H1 (cell line): Measurements from ENCODE around the gene DELE1. TPM values are rescaled to one million over a fixed set of nuclear protein-coding genes. Genes with fewer than 3 reads are reported as not detected.

ENCODE experiments used
- CHD1 ChIP-seq: IDR thresholded peaks from 2 replicates; pipeline ENCODE4 v1.6.1; 2012; ENCODE audit warnings: low read depth, low read length, improper control_type of control experiment
- HDAC6 ChIP-seq: IDR thresholded peaks from one replicate; pipeline ENCODE4 v1.7.1; 2012; ENCODE audit warnings: low read depth, mild to moderate bottlenecking, inconsistent platforms, low read length, moderate library complexity
- NANOG ChIP-seq: IDR thresholded peaks from 2 replicates; pipeline ENCODE4 v1.6.1; 2011; ENCODE audit warnings: low read length, low read depth, mild to moderate bottlenecking, inconsistent platforms; ENCODE audit not compliant: insufficient read depth, poor library complexity, severe bottlenecking
- PHF8 ChIP-seq: fragments of 200-600 bp; sonication (generic); conservative IDR thresholded peaks from 2 replicates; pipeline ENCODE4 v1.7.1; 2012; ENCODE audit warnings: low read depth, mild to moderate bottlenecking, inconsistent platforms, low read length, moderate library complexity
- POLR2A ChIP-seq, 2 experiments: IDR thresholded peaks; 1 replicate in 1 of 2; 2 replicates in 1 of 2; pipeline ENCODE4 v1.6.1; 2011; ENCODE audit warnings: low read depth in 2 of 2, low read length in 2 of 2, mild to moderate bottlenecking in 2 of 2; ENCODE audit errors: control extremely low read depth in 1 of 2
- RAD21 ChIP-seq, 2 experiments: IDR thresholded peaks in 1 of 2; conservative IDR thresholded peaks in 1 of 2; 2 replicates each; pipeline ENCODE4 v1.6.1; 2011; ENCODE audit warnings: low read depth in 2 of 2, low read length in 2 of 2, improper control_type of control experiment in 1 of 2, inconsistent platforms in 1 of 2, mild to moderate bottlenecking in 1 of 2, moderate library complexity in 1 of 2
- TBP ChIP-seq: IDR thresholded peaks from 2 replicates; pipeline ENCODE4 v1.6.1; 2011; ENCODE audit warnings: low read depth, low read length, improper control_type of control experiment
- polyA plus RNA-seq, 7 experiments: library from polyadenylated mRNA; depleted of rRNA in 3 of 7; stranded (reverse) in 5 of 7; unstranded in 2 of 7; fragments of >200 nt in 5 of 7; fragments of 200-250 nt in 2 of 7; gene quantifications; 1 replicate in 5 of 7; 2 replicates in 1 of 7; 4 replicates in 1 of 7; pipeline versions ENCODE4 v1.2.1 to v1.2.3, GENCODE V29; 2011 to 2013; ENCODE audit warnings: missing spikeins in 2 of 7, mixed read lengths in 2 of 7
- total RNA-seq: library from RNA; stranded (reverse); fragmentation: NEBNext Ultra II Directional; extraction: Animal tissue kit (Norgen Biotek cat#: 25700); gene quantifications from 2 replicates; pipeline ENCODE4 v1.2.1, GENCODE V29; 2021
- TF ChIP-seq, protein P1 (sequence below): IDR thresholded peaks from 2 replicates; pipeline ENCODE4 v1.6.1; 2011; ENCODE audit warnings: low read length, improper control_type of control experiment

The DELE1 gene
- total and polyA plus RNA-seq, 2 of the 8 experiments (the other 6 are each of a cell fraction or from before 2014, with no cell fraction given) = 61.4 to 114 TPM

DNA sequence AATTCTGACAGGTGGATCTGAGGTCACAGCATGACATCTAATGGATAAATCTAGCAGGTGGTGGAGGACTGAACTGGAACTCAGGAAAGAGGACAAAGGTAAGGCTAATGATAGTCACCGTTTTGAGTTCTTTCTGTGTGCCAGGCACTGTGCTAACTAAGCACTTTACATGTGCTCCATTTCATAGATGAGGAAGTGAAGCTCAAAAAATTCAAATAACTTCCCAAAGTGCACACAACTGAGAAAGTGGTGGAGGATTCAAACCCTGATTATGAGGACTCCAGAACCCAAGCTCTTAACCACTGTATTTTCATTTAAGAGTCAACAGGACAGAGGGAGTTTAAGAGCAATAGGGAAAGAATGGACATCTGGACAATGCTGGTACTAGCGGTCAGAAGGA is 7.1 kb upstream of the DELE1 start (continued):
- TF ChIP-seq POLR2A (IDR thresholded peaks at IDR 0.05; ENCODE audit: control extremely low read depth in 1 of 2, low read depth in 2 of 2, low read length in 2 of 2) (no peak), PHF8 (no peak), NANOG (no peak), RAD21 (IDR thresholded peaks at IDR 0.05 in 1 of 2, conservative IDR thresholded peaks at IDR 0.05 in 1 of 2; ENCODE audit: low read depth in 2 of 2, low read length in 2 of 2) (no peak), TBP (no peak), CHD1 (no peak), HDAC6 (no peak)
- TF ChIP-seq, protein P1, sequence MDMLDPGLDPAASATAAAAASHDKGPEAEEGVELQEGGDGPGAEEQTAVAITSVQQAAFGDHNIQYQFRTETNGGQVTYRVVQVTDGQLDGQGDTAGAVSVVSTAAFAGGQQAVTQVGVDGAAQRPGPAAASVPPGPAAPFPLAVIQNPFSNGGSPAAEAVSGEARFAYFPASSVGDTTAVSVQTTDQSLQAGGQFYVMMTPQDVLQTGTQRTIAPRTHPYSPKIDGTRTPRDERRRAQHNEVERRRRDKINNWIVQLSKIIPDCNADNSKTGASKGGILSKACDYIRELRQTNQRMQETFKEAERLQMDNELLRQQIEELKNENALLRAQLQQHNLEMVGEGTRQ = no peak
